Fibroblast of upper back skin (primary cell): ENCODE data around the gene RANBP9.

Source experiments
- DNase-seq: peaks from one replicate; pipeline ENCODE4 v3.0.0-alpha.2; 2013

The RANBP9 gene

DNA sequence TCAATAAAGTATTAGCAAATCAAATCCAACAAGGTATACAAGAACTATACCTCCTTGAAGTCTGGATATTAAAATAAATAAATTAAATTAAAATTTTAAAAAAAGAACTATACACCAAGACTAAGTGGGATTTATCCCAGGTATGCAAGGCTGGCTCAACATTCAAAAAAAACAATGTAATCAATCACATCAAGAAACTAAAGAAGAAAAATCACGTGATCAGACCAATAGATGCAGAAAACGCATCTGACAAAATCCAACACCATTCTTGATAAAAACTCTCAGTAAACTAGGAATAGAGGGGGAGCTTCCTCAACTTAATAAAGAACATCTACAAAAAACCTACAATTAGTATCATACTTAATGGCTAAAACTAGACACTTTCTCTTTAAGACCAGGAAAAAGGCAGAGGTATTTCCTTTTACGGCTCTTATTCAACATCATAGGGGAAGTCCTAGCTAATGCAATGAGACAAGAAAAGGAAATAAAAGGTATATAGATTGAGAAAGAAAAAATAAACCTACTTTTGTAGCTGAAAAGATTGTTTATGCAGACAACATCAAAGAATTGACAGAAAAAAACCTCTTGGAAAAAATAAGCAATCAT is 35.0 kb downstream of the RANBP9 start:
- no peak for DNase-seq

DNA sequence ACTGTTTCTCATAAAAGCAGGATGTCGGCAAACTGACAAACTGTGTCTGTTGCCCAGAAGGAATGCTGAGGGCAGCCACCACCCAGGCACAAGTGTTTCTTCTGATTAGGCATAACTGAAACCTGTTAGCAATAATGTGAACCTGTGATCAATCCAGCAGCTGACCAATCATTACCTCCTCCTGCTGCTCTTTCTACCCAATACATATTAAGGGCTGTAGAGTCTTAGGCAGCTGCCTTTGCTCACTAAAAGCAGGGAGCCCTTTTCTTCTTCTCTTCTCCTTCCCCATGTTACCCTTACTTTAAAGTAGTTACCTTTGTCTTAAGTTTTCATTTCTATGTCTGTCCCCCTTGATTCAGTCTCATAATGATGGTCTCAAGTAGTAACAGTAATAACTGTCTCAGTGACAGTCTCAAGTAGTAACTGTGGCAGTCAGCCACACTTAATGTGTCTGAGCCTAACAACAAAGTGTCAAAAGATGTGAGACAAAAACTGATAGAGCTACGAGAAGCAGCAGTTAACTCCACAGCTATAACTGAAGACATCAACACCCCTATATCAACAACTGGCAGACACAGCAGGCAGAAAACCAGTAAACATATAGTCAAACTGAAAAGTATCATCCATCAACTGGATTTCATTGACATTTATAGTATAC is 37.0 kb downstream of the RANBP9 start:
- DNase-seq = no peak

DNA sequence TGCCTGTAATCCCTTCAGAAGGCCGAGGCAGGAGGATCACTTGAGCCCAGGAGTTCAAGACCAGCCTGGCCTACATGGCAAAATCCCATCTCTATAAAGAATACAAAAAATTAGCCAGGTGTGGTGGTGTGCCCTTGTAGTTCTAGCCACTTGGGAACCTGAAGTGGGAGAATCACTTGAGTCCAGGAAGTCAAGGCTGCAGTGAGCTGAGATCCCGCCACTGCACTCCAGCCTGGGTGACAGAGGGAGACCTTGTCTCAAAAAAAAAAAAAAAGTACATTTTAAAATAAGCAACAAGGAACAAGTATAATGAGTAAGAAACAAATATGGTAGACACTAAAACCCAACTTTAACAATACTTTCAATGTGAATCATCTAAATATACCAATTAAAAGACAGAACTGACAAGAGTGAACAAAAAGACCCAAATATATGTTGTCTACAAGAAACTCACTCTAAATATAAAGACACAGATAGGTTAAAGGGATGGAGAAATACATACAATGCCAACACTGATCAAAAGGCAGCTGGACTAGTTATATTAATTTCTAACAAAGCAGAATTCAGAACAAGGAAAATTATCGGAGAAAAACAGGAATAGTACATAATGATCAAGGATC is 37.7 kb downstream of the RANBP9 start:
- no peak for DNase-seq

DNA sequence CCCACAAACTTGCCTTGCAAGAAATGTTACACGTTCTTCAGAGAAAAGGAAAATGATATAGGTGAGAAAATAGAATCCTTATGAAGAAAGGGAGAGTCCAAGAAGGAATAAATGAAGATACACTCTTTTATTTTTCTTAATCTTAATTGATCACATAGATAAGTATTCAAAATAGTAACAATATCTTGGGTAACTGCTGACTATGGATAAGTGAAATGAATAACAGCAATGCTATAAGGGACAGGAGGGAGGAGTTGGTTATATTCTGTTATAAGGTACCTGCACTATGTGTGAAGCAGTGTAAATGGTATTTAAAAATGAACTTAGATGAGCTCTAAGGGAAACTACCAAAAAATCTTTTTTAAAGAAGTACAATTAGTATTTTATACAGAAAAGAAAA is 38.3 kb downstream of the RANBP9 start:
- no peak for DNase-seq

DNA sequence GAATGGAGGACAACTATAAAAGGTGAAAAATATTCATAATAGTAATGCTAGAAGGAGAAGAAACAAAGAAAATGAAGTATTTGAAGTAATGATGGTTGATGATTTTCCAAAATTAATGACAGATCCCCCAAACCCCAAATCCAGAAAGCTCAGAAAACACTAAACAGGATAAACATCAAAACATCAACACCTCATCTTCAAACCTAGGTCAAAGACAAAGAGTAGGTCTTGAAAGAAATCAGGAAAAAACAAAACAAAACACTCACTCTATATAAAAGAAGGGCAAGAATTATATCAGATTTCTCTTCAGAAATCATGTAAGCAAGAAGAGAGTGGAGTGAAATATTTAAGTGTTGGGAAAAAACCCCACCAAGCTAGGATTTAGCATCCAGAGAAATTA is 38.7 kb downstream of the RANBP9 start:
- no peak for DNase-seq

DNA sequence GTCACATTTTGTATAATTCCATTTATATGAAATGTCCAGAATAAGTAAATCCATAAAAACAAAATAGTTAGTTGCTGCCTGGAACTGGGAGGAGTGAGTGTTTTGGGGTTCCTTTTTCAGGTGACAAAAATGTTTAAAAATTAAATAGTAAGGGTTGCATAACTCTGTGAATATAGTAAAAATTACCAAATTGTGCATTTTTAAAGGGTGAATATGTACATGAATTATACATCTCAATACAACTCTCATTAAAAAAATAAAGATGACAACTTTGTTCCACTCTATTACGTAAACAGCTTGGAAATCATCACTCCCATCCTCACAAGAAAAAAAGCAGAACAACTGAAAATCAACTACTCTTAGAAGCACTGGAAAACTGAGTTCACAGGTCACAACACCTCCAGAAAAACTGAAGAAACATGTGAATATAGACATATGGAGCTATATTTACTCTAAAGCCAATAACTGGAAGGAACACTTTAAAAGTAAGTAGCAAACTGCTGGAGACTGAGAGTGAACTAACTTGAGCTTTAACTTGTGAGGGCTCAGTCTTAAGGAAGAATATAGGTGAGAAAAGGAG is 40.0 kb downstream of the RANBP9 start:
- no peak for DNase-seq

DNA sequence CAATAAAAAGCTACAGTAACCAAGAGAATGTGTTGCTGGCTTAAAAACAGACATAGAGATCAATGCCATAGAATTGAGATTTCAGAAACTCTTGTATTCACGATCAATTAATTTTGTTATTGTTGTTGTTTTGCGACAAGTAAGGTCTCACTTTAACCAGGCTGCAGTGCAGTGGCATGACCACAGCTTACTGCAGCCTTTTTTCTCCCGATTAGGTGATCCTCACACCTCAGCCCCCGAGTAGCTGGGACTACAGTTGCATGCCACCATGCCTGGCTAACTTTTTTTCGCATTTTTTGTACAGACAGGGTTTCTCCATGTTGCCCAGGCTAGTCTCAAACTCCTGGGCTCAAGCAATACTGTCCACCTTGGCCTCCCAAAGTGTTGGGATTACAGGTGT is 42.2 kb downstream of the RANBP9 start:
- DNase-seq = no peak

DNA sequence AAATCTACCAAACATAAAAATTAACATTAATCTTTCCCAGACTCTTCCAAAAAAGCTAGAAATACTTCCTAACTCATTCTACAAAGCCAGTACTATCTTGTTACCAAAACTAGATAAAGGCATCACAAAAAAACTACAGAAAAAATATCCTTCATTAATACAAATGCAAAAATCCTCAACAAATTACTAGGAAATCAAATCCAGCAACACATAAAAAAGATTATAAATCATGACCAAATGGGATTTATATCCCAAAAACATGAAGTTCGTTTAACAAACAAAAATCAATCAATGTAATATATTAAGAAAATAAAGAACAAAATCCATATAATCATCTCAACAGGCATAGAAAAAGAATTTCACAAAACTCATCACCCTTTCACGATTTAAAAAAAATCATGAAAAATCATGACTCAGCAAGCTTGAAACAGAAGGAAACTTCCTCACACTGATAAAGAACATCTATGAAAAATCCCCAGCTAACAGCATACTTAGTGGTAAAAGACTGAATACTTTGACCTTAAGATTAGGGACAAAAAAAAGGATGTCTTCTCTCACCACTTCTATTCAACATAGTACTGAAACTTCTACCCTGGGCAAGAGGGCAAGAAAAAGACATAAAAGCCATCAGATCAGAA is 43.2 kb downstream of the RANBP9 start:
- no peak for DNase-seq

DNA sequence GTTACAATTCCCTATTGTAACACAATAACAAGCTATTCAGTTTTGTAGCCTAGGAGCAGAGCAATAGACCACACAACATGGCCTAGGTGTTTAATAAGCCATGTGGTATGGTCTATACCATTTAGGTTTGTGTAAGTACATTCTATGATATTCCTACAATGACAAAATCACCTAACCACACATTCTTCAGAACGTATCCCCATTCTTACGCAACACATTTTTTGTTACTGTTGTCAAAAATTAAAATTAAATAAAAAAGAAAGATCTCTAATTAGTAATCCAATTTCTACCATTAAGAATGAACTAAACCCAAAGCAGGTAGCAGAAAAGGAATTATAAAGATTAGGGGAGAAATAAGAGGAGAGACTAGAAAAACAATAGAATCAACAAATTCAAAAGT is 44.0 kb downstream of the RANBP9 start:
- no peak for DNase-seq

DNA sequence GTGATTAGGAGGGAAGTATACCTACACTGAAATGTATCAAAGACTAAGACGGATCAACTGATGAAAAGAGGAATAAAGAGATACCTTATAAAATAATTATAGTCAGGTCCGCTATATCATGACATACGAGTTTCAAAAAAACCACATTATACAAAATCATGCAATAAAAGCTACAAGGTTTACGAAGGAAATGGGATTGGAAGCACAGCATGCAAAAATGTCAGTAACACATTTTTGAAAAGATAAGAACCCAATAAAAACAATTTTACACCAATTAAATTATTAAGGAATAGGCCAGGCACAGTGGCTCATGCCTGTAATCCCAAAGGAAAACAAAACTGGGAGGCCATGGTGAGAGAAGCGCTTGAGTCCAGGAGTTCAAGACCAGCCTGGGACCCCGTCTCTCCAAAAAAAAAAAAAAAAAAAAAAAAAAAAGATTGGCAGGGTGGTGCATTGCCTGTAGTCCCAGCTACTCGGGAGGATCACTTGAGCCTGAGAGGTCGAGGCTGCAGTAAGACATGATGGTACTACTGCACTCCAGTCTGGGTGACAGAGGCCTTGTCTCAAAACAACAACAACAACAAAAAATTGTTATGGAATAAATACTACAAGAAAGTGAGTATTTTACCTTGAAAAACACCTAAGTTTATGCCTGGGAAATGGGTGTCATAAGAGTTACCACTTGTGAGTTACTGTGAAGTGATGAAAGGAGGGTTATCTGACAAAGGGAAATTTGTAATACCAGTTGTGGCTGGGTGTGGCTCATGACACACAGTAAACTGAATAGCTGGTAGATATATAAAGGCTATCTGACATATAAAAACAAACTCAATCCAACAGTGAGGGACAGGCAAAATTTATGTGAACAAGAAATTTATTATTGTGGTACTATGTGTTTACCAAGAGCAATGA is 45.2 kb downstream of the RANBP9 start:
- DNase-seq = no peak

DNA sequence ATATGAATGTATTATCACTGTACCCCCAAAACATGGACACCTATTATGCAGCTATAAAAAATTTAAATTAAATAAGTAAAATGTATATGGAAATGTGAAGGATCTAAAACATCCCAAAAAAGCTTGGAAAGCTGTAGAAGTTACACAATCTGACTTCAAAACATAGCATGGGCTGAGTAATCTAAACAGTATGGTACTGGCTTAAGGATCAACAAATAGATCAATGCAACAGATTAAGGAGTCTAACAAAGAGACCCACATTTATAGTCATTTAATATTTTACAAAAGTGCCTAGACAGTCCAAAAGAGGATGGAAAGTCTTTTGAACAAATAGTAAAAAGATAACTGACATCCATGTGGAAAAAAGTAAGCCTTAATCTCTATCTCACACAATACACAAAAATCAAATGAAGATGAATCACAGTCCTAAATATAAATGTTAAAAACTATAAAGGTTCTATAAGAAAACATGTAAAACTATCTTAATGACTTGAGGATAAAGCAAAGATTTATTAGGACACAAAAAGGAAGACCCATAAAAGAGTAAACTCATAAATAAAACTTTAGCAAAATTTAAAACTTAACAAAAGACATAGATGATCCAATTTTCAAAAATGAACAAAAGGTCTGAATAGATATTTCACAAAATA is 46.8 kb downstream of the RANBP9 start:
- no peak for DNase-seq

DNA sequence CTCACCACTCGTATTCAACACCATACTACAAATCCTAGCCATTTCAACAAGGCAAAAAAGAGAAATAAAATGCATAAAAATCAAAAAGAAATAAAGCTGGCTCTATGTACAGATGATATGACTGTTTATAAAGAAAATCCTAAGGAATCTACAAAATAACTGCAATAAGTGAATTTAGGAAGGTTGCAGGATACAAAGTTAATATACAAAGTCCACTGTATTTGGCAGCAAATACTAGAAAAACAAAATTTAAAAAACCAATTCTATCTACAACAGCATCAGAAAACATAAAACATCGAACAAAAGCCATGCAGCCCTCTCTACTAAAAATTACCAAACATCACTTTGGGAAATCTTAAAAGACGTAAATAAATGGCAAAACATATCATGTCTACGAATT is 47.6 kb downstream of the RANBP9 start:
- no peak for DNase-seq

DNA sequence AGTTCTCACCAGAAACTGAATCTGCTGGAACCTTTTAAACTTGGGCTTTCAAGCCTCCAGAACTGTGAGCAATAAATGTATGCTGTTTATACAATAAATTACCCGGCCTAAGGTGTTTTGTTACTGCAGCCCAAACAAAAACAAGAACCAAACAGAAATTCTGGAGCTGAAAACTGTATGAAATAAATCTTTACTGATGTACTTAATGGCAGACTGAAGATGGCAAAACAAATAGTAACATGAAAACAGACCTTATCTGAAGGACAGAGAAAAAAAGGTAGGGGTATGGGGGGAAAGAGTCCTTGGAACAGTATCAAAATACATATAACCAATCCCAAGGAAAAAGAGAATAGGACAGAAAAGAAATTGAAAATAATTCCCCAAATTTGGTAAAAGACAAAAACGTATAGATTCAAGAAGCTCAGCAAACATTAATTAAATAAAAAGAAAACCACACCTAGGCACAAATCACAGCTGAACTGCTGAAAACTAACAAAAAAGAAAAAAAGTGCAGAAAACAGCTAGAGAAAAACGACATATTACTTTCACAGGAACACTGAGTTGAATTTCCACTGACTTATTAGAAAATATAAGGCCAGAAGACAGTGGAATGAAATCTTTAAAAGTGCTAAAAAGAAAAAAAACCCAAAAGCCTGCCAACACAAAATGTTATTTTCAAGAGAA is 48.8 kb downstream of the RANBP9 start:
- DNase-seq = no peak

DNA sequence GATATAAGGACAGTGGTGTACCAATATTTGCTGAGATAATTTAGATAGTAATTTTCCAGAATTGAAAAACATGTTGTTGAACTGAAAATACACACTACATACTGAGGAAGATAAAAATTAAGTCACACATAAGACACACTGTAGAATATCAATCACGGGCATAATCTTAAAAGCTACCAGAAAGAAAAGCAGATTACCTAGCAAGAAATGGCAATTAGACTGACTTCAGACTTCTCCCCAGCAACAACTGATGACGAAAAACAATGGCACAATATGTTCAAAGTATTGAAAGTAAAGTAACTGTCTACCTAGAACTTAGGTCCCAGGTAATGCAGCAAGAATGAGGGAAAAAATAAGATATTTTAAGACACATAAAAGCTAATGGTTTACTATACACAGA is 50.0 kb downstream of the RANBP9 start:
- no peak for DNase-seq

DNA sequence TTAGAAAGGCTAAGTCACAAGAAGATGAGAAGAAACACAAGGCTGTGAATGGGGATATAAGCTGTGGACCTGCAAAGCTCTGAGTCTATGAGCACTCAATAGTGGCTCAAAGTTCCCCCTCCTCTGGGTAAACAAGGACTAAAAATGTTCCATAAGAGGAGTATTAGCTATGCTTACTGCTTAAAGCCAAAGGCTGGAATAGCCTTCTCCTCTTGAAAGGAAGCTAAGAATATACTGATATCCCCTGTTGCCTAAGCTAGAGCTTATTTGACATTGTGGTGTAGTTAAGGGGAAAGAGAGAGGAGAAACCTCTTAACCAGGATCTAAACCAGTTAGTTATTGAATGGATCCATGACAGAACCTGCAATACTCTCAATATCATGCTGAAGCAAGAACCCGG is 50.7 kb downstream of the RANBP9 start:
- DNase-seq = no peak

DNA sequence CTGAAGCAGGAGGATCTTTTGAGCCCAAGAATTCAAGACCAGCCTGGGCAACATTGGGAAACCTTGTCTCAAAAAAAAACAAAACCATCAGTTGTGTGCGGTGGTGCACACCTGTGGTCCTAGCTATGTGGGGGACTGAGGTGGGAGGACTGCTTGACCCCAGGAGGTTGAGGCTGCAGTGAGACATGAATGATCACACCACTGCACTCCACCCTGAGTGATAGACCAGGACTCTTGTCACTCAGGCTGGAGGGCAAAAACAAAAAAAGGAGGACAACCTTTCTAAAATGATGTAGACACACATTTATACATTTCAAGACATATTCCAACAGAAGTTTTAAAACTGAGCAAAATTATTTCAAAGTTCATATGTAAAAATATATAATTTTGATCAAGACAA is 51.4 kb downstream of the RANBP9 start:
- DNase-seq = no peak

DNA sequence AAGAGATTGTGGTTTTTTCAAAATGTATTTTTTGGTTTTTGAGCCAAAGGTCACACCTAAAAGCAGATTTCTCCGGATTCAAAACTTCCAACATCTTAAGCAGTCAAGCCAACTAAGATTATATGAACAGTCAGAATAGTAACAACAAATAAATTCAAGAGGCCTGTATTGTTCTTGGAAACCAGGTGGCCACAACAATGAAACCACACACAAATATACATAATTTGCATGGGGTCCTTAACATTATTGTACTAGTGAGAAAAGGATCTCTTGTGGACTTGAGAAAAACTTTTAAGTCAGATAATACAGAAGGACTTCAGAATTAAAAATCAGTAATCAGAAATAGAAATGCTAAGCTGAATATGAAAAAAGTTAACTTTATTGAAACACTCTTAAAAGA is 55.9 kb downstream of the RANBP9 start:
- no peak for DNase-seq

DNA sequence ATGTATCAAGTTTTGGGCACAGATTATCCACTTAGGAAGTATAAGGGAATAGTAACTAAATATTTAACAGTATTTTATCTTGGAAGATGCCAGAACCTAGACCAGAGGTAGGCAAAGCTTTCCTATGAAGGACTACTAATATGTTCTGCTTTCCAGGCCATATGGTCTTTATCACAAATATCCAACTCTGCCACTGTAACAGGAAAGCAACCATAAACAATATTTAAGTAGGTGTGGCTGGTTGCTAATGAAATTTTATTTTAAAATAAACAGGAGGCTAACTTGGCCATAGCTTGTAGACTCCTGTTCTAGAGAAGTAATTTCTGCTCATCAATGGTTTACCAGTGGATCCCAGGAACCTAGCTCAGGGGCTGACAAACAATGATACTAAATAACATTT is 57.1 kb downstream of the RANBP9 start:
- DNase-seq = no peak

DNA sequence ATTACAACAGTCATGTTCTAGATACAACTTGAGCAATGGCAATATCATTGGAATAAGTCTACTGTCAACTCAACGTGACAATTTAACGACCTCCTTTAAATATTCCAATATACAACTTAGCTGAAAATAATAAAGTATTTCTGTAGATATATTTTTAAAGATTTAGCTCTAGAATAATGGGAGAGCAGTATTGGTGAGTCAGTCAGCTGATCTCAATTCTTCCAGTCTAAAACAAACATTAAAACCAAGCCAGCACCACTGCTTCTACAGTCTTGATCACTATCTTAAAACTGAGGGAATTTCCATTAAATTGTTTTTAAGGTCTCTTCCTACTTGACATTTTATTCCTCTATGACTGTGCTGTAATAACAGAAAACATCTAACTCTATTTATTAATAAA is 58.3 kb downstream of the RANBP9 start:
- no peak for DNase-seq

DNA sequence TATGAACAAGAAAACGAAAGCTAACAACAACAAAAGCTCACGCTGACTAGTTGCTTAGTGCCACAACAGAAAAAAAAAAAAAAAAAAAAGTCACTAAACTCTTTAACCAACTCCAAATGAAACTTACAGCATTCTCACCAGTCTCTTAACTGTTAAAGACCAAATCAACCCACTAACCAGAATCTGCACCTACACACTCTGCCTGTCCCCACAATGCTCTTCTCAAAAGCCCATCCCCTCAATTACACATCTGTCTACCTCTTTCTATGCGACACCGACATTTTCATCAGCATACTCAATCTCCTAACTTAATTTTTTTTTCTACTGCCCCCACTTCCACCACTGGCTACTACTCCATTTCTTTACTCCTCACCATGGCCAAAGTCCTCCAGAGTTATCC is 62.2 kb downstream of the RANBP9 start:
- no peak for DNase-seq

DNA sequence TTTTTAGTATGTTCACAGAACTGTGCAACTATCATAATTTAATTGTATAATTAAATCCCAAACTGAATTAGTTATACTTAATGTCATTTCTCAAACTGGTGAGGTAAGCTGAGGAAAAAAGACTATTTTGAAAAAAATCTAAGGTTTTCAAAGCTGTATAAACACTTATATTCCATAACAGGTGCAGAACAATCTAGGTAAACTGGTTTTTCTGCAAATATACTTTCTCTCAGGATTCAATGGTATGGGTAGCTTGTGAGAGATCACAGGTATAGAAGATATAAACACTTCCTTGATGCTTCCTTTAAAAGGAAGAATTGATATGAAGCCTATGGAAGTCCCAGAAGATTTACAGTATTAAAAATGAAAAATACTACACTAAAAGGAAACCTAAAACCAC is 62.8 kb downstream of the RANBP9 start:
- DNase-seq = no peak

DNA sequence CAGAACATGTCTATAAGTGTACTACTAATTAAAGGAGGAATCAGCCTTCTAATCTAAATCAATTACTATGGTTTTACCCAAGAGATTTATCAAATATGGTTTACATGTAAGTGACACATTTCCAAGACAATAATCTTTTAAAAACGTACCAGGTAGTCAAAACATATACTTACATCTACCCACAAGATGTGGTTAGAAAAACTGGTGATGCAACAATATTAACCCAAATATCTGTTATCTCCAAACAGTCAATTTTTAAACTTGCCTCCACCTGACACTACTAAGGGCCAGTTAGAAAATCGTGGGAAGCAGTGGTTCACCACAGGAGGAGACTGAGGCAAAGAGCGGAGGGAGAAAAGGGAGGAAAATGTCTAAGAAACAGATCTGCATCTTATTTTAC is 68.5 kb downstream of the RANBP9 start:
- DNase-seq = no peak
